Neural progenitor cell (in vitro differentiated cells): ENCODE data around the gene TPST1. TPM values are rescaled to one million over a fixed set of nuclear protein-coding genes. Genes with fewer than 3 reads are reported as not detected.
"Not testable (repeated sequence)": the region's sequence is repeated elsewhere in the genome, so short reads cannot be mapped to it uniquely, and the experiment has no call there.

Source experiments
- DNase-seq: peaks from one replicate; pipeline ENCODE4 v3.0.0-alpha.2; 2016; ENCODE audit warnings: low spot score
- H2AFZ ChIP-seq: fragments of 200-600 bp; sonication (generic); replicated peaks from 2 replicates; pipeline ENCODE4 v1.6.1; 2016; ENCODE audit warnings: antibody characterized with exemption
- H3F3A ChIP-seq: fragments of 200-600 bp; sonication (generic); 2 replicates; pipeline ENCODE4 v1.6.1; 2016; ENCODE audit warnings: antibody characterized with exemption, low read depth
- H3K27ac ChIP-seq: fragments of 200-600 bp; sonication (generic); 2 replicates; pipeline ENCODE4 v1.5.1; 2016; ENCODE audit warnings: mild to moderate bottlenecking
- H3K27me3 ChIP-seq: fragments of 200-600 bp; sonication (generic); 2 replicates; pipeline ENCODE4 v1.6.1; 2016; ENCODE audit warnings: mild to moderate bottlenecking, moderate library complexity
- H3K36me3 ChIP-seq: fragments of 200-600 bp; sonication (generic); 2 replicates; pipeline ENCODE4 v1.5.1; 2016
- H3K4me1 ChIP-seq: fragments of 200-600 bp; sonication (generic); 2 replicates; pipeline ENCODE4 v1.6.1; 2016; ENCODE audit warnings: mixed run types
- H3K4me2 ChIP-seq: fragments of 200-600 bp; sonication (generic); 2 replicates; pipeline ENCODE4 v1.6.1; 2016
- H3K4me3 ChIP-seq: fragments of 200-600 bp; sonication (generic); 2 replicates; pipeline ENCODE4 v1.5.1; 2016
- H3K79me2 ChIP-seq: fragments of 200-600 bp; sonication (generic); 2 replicates; pipeline ENCODE4 v1.6.1; 2016; ENCODE audit warnings: low read depth
- H3K9ac ChIP-seq: fragments of 200-600 bp; sonication (generic); 2 replicates; pipeline ENCODE4 v1.6.1; 2016
- H3K9me3 ChIP-seq: fragments of 200-600 bp; sonication (generic); 2 replicates; pipeline ENCODE4 v1.5.1; 2016; ENCODE audit warnings: low read depth
- H4K20me1 ChIP-seq: fragments of 200-600 bp; sonication (generic); 2 replicates; pipeline ENCODE4 v1.6.1; 2016; ENCODE audit warnings: low read depth
- H3K27ac Mint-ChIP-seq: 3 replicates; pipeline ENCODE4 v1.8.0; 2021; ENCODE audit warnings: mixed read lengths
- H3K27me3 Mint-ChIP-seq: 2 replicates; pipeline ENCODE4 v1.8.0; 2022; ENCODE audit warnings: low read depth, mild to moderate bottlenecking, inconsistent platforms, moderate library complexity, mixed read lengths; ENCODE audit not compliant: insufficient read depth
- H3K36me3 Mint-ChIP-seq: 3 replicates; pipeline ENCODE4 v1.8.0; 2021; ENCODE audit warnings: mixed read lengths
- H3K4me1 Mint-ChIP-seq: 3 replicates; pipeline ENCODE4 v1.8.0; 2021; ENCODE audit warnings: mixed read lengths
- H3K4me3 Mint-ChIP-seq: 3 replicates; pipeline ENCODE4 v1.8.0; 2021; ENCODE audit warnings: mild to moderate bottlenecking, moderate library complexity, mixed read lengths
- H3K9me3 Mint-ChIP-seq: 3 replicates; pipeline ENCODE4 v1.8.0; 2020; ENCODE audit warnings: mixed read lengths
- EZH2 ChIP-seq: fragments of 200-600 bp; sonication (generic); IDR thresholded peaks from 2 replicates; pipeline ENCODE4 v1.6.1; 2017; ENCODE audit warnings: antibody characterized with exemption, mild to moderate bottlenecking, moderate library complexity
- EZH2phosphoT487 ChIP-seq: fragments of 200-600 bp; sonication (generic); IDR thresholded peaks from 2 replicates; pipeline ENCODE4 v1.6.1; 2017; ENCODE audit warnings: antibody characterized with exemption
- total RNA-seq: library from RNA; depleted of rRNA; stranded (reverse); fragments of >200 nt; gene quantifications from 2 replicates; pipeline ENCODE4 v1.2.3, GENCODE V29; 2015; ENCODE audit warnings: low replicate concordance
- TF ChIP-seq, protein P1 (sequence below): fragments of 200-600 bp; sonication (generic); IDR thresholded peaks from 2 replicates; pipeline ENCODE4 v1.5.1; 2017; ENCODE audit warnings: antibody characterized with exemption, mild to moderate bottlenecking

TPST1 gene
- total RNA-seq, 1 donor from 2014 or later: 24.9 TPM

DNA sequence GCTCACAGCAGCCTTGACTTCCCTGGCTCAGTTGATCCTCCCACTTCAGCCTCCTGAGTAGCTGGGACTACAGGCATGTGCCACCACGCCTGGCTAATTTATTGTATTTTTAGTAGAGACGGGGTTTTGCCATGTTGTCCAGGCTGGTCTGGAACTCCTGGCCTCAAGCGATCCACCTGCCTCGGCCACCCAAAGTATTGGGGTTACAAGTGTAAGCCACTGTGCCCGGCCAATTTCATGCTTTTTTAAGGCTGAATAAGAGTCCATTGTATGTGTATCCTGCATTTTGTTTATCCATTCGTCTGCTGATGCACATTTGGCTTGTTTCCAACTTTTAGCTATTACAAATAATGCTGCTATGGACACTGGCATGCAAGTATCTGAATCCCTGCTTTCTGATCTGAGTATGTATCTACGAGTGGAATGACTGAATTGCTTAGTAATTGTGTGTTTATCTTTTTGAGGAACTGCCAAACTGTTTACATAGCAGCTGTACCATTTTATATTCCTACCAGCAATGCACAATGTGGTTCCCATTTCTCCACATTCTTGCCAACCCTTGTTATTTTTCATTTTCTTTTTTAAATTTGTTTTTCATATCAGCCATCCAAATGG, 37.3 kb upstream of the TPST1 start:
- Histone ChIP-seq H3K4me1 (no peaks in the 10 kb centered on the region), H3K9ac (no peak overlapping the region), H3K36me3 (no peaks in the 10 kb centered on the region), H3K4me3 (no peak overlapping the region), H3K79me2 (no peaks in the 10 kb centered on the region), H3K27me3 (no peaks in the 10 kb centered on the region), H3K27ac (no peak overlapping the region), H2AFZ (no peak overlapping the region), H3K9me3 (no peaks in the 10 kb centered on the region), H3K4me2 (no peak overlapping the region), H3F3A (no peaks in the 10 kb centered on the region), H4K20me1 (no peaks in the 10 kb centered on the region)
- H3K9me3 Mint-ChIP-seq: no peaks in the 10 kb centered on the region
- no peaks in the 10 kb centered on the region for H3K36me3 Mint-ChIP-seq
- no peak for DNase-seq
- no peak overlapping the region for H3K27ac Mint-ChIP-seq
- TF ChIP-seq, protein P1, sequence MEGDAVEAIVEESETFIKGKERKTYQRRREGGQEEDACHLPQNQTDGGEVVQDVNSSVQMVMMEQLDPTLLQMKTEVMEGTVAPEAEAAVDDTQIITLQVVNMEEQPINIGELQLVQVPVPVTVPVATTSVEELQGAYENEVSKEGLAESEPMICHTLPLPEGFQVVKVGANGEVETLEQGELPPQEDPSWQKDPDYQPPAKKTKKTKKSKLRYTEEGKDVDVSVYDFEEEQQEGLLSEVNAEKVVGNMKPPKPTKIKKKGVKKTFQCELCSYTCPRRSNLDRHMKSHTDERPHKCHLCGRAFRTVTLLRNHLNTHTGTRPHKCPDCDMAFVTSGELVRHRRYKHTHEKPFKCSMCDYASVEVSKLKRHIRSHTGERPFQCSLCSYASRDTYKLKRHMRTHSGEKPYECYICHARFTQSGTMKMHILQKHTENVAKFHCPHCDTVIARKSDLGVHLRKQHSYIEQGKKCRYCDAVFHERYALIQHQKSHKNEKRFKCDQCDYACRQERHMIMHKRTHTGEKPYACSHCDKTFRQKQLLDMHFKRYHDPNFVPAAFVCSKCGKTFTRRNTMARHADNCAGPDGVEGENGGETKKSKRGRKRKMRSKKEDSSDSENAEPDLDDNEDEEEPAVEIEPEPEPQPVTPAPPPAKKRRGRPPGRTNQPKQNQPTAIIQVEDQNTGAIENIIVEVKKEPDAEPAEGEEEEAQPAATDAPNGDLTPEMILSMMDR: no peak
- TF ChIP-seq EZH2: no peak
- no peak for TF ChIP-seq EZH2phosphoT487
- peaks cover 6% of the 10 kb centered on the region for H3K4me1 Mint-ChIP-seq
- peaks cover 5% of the 10 kb centered on the region for H3K27me3 Mint-ChIP-seq
- H3K4me3 Mint-ChIP-seq: no peak overlapping the region

DNA sequence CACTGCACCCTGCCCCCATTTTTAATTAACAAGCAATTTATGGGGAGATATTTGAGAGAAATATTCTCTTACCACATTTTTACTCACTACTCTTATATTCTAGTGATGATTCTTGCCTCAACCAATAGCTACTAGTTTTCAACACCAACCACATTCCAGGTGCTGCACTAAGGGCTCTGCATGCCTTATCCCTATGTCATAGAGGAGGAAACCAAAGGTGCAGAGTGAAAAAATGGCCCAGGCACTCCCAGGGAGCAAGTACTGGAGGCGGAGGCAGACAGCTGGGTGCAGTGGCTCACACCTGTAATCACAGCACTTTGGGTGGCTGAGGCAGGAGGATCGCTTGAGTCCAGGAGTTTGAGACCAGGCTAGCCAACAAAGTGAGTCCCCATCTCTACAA, 35.5 kb upstream of the TPST1 start:
- no peak overlapping the region for H3K27ac Mint-ChIP-seq
- peaks cover 5% of the 10 kb centered on the region for H3K27me3 Mint-ChIP-seq
- H3K36me3 Mint-ChIP-seq: no peaks in the 10 kb centered on the region
- H3K9me3 ChIP-seq: no peaks in the 10 kb centered on the region
- no peak overlapping the region for H3K9ac ChIP-seq
- no peak overlapping the region for H2AFZ ChIP-seq
- no peaks in the 10 kb centered on the region for H3K9me3 Mint-ChIP-seq
- H3K79me2 ChIP-seq: no peaks in the 10 kb centered on the region
- H3K36me3 ChIP-seq: no peaks in the 10 kb centered on the region
- H3F3A ChIP-seq: no peaks in the 10 kb centered on the region
- H3K27me3 ChIP-seq: no peaks in the 10 kb centered on the region
- H3K27ac ChIP-seq: no peak overlapping the region
- H3K4me1 Mint-ChIP-seq: peaks cover 6% of the 10 kb centered on the region
- no peak overlapping the region for H3K4me2 ChIP-seq
- no peaks in the 10 kb centered on the region for H4K20me1 ChIP-seq
- no peak overlapping the region for H3K4me3 ChIP-seq
- no peak for TF ChIP-seq EZH2
- no peak for TF ChIP-seq EZH2phosphoT487
- TF ChIP-seq, protein P1: no peak
- H3K4me3 Mint-ChIP-seq: no peak overlapping the region
- no peaks in the 10 kb centered on the region for H3K4me1 ChIP-seq
- no peak for DNase-seq

DNA sequence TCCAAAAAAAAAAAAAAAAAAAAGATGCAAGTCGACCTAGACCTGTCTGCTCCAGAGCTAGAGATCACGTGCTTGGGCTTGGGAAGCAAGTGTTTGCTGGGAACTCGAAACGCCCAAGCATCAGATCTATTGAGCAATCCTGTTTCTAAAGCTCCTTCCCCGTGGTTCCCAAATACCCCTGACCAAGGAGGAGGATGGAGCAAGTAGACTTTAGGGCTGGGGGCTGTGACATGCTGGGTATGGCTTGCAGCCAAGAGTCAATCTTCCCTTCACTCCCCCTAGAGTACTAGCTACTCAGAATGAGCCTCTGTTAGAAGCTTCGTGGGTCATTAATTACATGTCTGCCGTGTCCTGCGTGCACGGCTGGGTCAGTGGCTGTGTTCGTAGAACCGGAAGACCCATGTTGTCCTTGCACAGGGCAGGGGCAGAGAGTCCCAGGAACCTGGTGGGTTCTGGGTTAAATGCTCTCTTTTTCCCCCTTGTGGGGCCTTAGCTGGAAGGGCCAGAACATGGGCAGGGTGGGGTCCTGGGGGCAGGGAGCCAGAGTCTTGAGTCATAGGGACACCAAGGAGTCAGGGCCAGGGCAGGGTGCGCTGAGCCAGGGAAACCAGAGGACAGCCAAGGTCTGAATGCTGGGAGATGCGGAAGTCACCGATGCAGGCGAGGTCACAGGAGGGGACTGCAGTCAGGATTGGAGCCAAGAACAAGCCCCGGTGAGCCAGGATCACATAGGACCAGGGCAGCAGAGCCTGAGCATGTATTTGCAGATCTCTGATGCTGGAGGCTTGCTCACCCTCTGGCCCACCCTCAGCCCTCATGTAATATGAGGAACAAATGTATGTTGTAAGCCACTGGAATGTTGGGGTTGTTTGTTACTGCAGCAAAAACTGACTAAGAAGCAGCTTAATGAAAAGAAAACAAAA, 34.6 kb upstream of the TPST1 start:
- Histone ChIP-seq H2AFZ (no peak overlapping the region), H3K79me2 (no peaks in the 10 kb centered on the region), H3K36me3 (no peaks in the 10 kb centered on the region), H3K4me2 (no peak overlapping the region), H3K4me3 (no peak overlapping the region), H3K9ac (no peak overlapping the region), H4K20me1 (no peaks in the 10 kb centered on the region), H3K9me3 (no peaks in the 10 kb centered on the region), H3F3A (no peaks in the 10 kb centered on the region), H3K27me3 (no peaks in the 10 kb centered on the region), H3K27ac (no peak overlapping the region), H3K4me1 (no peaks in the 10 kb centered on the region)
- H3K4me1 Mint-ChIP-seq: peaks cover 6% of the 10 kb centered on the region
- peaks cover 10% of the 10 kb centered on the region for H3K27me3 Mint-ChIP-seq
- no peak overlapping the region for H3K27ac Mint-ChIP-seq
- no peak overlapping the region for H3K4me3 Mint-ChIP-seq
- DNase-seq: no peak
- no peaks in the 10 kb centered on the region for H3K36me3 Mint-ChIP-seq
- no peaks in the 10 kb centered on the region for H3K9me3 Mint-ChIP-seq
- TF ChIP-seq EZH2: no peak
- TF ChIP-seq EZH2phosphoT487: no peak
- TF ChIP-seq, protein P1: no peak

DNA sequence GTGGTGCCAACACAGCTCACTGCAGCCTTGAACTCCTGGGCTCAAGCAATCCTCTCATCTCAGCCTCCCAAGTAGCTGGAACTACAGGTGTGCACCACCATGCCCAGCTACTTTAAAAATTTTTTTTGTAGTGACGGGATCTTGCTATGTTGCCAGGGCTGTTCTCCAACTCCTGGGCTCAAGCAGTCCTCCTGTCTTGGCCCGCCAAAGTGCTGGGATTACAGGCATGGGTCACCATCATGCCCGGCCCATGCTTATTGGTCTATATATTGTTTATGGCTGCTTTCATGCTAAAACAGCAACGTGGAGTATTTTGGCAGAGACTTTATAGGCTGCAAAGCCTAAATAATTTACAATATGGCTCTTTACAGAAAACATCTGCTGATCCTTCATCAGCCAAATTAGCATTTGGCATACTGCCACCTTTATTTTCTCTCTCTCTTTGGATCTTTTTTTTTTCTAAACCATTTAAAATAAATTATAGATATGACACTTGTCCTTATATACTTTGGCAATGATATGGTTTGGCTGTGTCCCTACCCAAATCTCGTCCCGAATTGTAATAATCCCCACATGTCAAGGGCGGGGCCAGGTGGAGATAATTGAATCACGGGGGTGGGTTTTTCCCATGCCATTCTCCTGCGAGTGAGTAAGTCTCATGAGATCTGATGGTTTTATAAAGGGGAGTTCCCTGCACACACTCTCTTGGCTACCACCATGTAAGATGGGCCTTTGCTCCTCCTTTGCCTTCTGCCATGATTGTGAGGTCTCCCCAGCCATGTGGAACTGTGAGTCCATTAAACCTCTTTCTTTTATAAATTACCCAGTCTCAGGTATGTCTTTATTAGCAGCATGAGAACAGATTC, 32.4 kb upstream of the TPST1 start:
- not testable (repeated sequence) for H3K9me3 Mint-ChIP-seq, DNase-seq, H3K36me3 Mint-ChIP-seq

More for the DNA sequence above, 32.4 kb upstream of the TPST1 start:
- not testable (repeated sequence) for H3K9me3 ChIP-seq, H3K27me3 Mint-ChIP-seq, H3K79me2 ChIP-seq, H3K4me3 ChIP-seq, H2AFZ ChIP-seq, H3K9ac ChIP-seq, H3F3A ChIP-seq, H4K20me1 ChIP-seq, H3K4me1 ChIP-seq, H3K4me3 Mint-ChIP-seq, H3K27ac Mint-ChIP-seq, H3K36me3 ChIP-seq, H3K4me2 ChIP-seq, H3K27ac ChIP-seq, H3K27me3 ChIP-seq, H3K4me1 Mint-ChIP-seq
